GM18907 (cell line): Measurements from ENCODE around the gene TBC1D2.
"Not testable (repeated sequence)": the region's sequence is repeated elsewhere in the genome, so short reads cannot be mapped to it uniquely, and the experiment has no call there.

ENCODE experiments used
- ATAC-seq: cut with Tn5 transposase; IDR thresholded peaks from one replicate; pipeline ENCODE4 v1.9.1; 2021; ENCODE audit warnings: mild to moderate bottlenecking, moderate library complexity; ENCODE audit not compliant: unreplicated experiment

The TBC1D2 gene

DNA sequence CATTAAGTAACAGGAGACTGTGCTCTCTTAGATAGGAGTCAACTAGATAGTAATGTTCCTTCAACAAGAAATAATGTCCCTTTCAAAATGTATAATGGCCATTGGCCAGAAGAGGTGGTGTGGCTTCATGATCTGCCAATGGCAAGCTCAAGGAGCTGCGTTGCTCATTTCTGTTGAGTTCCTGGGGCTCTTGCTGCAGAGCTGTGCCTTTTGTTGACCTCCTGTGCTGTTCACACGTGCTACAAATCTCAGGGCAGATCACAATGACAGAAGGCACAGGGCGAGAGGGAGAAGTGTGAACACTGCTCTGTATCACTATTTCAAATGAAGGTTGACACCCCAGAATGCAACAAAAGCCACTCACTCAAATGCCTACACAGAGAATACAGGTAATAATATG, 16.0 kb upstream of the TBC1D2 start:
- ATAC-seq, result no peak

DNA sequence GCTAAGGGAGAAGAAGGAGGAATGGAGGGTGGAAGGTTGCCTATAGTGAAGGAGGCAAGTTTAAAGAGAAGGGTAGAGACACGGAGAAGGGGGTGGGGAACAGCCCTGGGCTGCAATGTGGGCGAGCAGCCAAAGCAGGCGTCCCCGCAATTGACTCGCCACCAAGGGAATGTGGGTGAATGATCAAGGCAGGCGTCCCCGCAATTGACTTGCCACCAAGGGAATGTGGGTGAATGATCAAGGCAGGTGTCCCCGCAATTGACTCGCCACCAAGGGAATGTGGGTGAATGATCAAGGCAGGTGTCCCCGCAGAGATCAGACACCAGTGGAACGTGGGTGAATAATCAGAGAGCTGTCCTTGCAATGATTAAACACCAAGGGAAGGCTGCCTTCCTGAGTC, 14.8 kb upstream of the TBC1D2 start:
- not testable (repeated sequence) for ATAC-seq

DNA sequence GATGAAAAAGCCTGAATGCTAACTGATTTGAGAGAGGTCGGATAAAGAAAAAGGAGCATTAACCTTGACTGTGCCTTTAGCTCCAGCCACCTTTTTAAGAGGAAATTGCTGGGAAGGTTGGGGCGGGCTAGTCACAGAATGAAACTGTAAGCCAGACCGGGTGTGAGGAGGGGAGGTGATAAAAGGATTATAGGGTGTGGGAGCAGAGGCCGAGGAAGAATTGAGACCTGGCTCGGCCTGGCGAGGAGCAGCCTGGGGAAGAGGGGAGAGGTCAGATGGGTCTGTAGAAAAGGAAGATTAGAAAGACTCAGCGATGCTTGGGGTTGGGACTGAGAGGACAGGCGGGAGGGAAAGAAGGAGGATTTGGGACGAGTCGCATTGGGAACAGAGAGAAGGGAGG, 14.2 kb upstream of the TBC1D2 start:
- not testable (repeated sequence) for ATAC-seq

DNA sequence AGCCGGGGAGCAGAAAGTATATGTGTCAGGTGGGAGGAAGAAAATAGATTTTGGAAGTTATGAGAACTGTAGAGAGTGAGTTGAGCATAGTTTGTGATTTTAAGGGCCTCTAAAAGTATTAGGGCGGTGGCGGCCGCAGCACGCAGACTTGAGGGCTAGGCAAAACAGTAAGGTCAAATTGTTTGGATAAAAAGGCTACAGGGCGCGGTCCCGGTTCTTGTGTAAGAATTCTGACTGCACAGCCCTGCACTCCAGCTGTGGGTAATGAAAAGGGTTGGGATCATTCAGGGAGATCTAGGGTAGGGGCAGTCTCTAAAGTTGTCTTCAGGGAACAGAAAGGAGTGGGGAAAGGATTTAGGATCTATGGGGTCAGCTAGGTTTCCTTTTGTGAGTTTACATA, 12.1 kb upstream of the TBC1D2 start:
- ATAC-seq, result not testable (repeated sequence)

DNA sequence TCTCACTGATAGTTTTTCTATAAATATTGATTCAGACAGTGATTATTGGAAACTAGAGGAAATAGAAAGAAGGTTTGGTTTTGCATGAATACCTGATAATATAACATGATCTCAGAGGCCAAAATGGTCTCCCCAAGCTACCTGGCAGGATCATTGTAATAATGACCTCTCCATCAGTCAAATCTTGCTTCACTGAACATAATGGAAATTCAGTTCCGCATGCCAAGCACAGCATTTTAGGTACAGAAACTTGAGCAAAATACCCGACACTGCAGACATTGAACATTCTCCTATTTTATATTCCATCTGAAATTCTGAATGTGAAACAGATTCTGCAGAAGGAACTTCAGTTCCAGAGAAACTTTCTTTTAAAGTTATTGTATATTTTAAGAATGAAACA, 9.1 kb upstream of the TBC1D2 start:
- ATAC-seq, result no peak

DNA sequence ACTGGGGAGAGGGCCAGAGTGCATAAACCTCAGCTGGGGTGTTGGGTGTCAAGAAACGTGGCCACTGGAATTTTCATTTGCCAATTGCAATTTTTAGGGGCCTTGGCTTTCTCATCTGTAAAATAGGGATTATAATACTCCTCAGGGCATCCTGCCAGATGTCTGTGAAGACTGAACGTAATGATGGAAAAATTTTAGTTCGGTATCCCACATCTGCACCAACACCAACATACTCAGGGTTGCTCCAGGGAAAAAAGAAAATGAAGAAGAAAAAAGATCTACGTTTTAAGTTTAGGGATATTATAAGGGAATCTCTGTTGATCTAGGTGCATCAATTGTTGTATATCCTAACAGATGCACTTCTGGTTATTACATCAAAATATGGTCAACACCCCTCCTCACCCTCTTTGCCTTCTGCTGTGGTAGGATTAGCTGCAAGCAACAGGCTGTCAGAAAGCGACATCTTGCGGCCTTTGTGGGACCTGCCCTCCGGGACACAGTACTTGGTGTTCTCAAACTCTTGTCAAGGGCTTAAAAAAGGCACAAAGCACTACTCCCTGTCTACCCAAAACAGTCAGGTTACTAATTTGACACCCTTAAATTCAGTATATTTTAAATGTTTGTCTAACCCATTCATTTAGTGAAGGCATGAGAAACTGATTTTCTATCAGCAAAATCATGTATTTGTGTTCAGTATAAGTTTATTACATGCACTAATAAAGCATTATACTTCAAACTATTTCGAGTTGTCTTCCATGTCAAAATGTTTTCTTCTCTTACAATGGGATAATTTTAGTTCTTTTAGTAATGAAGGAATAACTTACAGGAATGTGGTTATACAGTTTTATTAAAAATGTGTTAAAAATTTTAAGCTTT, 8.3 kb upstream of the TBC1D2 start:
- ATAC-seq, result peak; percentile 82

DNA sequence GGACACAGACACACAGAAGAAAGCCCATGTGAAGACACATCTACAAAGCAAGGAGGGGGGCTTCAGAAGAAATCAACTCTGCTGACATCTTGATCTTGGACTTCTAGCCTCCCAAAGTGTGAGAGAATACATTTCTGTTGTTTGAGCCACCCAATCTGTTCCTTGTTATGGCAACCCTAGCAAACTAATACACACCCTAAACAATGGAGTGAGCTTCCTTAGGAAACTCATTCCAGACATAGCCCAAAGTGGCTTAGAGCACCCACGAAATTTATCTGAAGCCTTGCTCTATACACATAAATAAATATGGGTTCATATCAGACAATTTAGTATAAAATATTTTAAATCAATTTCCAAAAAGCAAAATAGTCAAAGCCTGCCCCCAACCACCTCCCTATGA, 7.6 kb upstream of the TBC1D2 start:
- ATAC-seq, result no peak

DNA sequence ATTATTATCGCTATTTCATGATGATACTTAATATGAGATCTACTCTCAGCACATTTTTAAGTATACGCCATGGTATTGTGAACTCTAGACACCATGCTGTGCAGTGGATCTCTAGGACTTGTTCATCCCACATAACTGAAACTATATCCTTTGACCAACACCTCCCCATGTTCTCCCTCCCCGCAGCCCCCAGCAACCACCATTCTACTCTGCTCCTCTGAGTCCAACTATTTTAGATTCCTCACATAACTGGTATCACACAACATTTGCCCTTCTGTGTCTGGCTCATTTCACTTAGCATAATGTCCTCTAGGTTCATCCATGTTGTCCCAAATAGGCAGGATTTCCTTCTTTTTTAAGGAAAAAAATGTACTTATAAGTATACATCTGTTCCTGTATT, 6.6 kb upstream of the TBC1D2 start:
- no peak for ATAC-seq

DNA sequence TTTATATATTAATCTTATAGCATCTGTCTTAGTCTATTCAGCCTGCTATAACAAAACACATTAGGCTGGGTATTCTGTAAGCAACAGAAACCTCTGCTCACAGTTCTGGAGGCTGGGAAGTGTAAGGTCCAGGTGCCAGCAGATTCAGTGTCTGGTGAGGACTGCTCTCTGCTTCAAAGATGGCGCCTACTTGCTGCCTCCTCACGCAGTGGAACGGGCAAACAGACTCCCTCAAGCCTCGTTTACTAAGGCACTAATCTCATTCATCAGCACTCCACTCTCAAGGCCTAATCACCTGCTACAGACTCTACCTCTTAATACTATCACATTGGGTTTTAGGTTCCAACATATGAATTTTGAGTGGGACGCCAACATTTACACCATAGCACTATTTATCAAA, 5.2 kb upstream of the TBC1D2 start:
- ATAC-seq, result no peak

DNA sequence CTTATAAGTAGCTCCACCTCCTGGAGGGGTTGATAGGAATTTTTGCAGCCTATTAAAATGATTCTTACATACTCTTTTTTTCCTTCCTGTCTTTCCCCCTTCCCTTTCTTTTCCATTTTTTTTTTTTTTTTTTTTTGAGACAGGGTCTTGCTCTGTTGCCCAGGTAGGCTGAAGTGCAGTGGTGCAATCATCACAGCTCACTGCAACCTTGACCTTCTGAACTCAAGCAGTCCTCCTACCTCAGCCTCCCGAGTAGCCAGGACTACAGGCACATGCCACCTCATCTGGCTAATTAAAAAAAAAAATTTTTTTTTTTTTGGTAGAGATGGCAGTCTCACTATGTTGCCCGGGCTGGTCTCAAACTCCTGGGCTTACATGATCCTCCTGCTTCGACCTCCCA, 4.3 kb upstream of the TBC1D2 start:
- no peak for ATAC-seq

DNA sequence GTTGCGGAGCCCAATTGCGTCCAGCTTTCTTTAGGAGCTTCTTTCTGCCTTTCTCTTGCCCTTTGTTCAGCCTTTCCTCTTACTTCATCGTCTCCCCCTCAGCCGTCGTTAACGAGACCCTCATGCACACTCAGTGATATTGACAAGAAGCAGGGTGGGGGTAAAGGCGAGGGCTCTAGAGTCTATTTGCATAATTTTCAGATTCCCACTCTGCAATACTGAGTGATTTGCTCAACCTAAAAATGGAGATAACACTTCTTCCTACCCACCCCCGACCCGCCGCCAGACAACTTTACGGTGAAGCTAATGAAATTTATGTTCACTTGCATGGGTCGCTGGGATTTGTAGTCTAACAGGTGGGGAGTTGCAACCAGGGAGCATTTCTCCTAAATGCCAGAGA, 1.3 kb upstream of the TBC1D2 start:
- ATAC-seq, result no peak

DNA sequence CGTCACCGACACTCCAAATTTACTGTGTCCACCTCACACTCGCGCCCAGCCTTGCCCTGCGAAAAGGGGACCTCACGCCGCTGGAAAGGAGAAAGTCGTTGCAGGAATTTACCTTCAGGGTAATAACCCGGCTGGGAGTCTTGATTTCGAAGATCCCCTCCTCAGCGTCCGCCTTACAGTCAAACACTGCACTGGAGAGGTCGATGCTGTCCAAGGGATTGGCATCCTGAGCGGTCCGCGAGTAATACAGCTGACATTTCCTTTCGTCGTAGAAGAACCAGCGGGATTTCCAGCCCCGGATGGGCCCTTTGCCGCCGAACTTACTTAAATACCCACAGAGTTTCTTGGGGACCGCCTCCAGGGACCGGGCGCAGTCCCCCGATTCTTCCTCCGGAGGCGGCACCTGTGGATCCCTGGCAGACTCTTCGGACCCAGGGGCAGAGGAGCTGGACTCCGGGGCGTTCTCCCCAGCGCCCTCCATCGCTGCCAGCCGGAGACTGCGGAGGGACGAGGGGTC, 330 bp downstream of the TBC1D2 start:
- peak; percentile 14 for ATAC-seq

DNA sequence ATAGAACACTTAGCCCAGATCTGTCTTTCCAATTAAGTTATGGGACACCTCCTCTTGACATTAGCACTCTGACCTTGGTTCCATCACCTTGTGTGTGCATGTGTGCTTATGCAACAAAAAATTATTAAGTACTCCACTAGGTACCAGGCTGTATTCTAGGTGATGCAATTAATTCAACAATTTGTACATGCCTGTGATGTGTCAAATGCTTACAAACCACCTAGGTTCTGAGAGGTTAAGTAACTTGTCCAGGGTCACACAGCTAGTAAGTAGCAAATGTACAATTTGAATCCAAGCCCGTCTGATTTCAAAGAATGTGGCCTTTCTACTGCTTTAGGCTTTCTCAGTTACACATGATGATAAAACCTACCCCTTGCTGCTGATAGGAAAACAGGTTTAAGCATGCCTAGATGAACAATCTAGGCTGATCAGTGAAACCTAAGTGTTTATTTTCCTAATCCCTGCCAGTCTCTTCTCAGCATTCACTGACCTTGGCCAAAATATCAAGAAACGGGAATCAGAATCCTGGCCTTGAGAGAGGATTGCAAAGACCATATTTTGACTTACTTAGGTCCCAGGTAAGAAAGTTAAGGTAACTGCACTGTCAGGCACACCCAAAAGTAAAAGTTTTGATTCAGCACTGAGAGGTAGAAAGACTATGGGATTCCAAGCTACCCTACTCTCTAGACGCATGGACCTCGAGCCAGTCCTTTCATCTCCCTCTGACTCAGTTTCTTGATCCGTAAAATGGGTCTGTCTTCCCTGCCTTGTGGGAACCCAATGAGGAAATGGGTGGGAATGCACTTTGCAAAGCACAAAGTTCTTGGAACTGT, 1.0 kb downstream of the TBC1D2 start:
- no peak for ATAC-seq

DNA sequence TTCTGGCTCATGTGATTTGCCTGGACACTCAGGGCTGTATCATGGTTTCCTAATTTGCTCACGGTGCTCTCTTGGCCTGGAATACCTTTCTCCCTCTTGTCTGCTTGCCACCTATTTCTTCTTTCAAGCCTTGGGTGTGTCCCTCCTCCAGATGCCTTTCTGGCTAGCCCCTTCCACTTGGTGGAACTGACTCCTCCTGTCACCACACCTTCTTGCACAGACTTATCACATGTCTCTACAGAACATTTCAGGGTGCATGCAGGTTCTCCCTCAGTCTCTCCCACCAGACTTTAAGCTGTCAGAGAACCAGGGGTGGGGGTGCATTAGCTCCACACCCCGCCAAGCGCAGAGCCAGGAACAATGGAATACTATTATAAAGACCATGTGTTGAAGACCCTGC, 1.9 kb downstream of the TBC1D2 start:
- no peak for ATAC-seq

DNA sequence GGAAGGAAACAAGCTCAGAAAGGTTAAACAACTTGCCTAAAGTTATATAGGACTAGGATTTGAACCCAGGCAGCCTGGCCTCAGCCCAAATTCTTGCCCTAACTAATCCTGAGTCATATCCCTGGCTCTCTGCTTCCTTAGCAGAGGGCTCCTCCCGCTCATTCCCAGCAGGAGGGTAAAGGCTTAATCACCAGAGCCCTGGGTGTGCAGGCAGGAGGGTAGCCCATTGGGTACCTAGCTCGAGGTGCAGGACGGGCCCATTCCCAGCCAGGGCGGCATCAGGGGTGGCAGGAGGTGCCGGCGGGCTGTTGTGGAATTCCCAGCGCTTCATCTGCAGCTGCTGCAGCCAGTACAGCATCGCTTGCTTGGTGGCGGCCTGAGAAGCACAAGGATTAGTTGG, 3.9 kb downstream of the TBC1D2 start:
- ATAC-seq, result no peak

DNA sequence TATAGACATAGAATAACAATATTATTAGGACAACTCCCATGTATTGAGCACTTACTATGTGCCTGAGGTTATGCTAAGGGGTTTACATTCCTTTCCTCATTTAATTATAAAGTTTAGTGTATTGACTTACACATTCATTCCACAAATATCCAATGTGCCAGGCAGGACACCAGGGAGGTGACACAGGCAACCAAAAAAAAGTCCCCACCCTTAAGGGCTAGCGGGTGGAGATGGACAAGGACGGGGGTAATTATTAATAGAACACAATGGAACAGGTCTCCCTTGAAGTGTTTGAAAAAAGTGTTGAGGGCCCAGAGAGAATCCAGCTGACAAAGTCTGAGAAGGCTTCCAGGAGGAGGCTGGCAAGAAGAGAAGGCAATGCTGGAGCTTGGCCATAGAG, 5.7 kb downstream of the TBC1D2 start:
- no peak for ATAC-seq

DNA sequence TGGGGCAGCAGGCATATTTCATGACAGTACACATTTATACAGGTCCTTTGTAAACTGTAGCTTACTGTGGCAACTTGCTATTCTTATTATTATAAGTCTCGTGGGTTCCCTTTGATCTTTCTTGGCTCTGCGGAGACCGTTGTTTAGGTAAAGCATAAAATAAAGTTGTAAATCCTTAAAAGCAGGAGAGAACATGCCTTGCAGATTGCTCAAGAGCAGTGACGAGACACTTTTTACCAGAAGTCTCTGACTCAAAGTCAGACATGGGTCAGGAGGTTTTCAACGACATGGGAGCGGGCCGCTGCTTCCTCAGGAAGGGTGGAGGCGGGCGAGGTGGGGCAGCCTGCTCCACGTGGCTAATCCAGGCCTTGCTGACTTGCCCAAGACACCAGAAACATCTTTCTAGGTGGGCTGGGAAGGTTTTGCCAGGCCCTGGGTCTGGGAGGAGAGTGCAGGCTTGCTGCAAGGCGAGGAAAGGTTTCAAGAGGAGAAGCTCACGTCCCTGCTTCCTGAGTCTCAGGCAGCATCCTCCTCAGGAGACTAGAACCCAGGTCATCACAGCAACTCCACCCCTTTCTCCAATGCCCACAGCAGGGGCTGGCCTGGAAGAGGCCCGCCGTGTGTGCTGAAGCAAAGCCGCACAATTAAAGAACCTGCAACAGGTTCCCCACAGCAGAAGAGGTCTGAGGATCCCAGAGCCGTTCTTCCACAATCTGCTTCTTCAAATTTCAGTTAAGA, 6.5 kb downstream of the TBC1D2 start:
- no peak for ATAC-seq

DNA sequence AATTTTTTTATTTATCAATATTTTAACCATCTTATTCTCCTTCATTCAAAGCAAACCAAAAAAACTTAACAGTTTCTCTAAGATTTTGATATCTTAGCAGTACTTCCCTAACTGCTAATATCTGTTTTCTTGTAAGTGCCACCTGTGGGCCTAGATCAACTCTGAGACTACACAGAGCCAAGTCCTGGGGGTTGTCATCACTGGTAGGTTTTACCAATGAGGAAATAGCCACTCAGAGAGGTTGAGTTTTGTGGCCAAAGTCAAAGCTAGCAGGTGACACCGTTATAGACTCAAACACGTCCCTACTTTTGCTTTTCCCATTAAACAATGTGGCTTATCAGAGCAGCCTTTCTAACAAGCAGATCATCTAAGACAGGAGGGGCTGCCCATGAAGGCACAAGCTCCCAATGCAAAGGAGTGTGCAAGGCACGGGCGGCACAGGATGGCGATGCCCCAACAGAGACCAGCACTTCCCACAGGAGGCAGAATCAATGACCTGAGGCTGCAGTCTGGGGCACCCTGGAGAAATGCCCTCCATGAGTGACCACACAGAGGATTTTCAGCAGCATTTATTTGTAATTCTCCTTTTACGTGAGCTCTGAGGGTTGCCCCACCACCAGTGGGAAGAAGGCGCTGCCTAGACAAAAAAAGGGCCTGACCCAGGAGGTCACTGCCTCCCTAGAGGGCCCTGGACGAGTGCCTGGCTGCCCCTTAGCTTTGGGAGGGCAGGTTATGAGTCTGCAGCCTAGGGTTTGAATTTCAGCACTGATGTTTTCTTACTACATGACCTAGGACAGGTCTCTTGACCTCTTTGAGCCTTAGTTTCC, 7.4 kb downstream of the TBC1D2 start:
- no peak for ATAC-seq

DNA sequence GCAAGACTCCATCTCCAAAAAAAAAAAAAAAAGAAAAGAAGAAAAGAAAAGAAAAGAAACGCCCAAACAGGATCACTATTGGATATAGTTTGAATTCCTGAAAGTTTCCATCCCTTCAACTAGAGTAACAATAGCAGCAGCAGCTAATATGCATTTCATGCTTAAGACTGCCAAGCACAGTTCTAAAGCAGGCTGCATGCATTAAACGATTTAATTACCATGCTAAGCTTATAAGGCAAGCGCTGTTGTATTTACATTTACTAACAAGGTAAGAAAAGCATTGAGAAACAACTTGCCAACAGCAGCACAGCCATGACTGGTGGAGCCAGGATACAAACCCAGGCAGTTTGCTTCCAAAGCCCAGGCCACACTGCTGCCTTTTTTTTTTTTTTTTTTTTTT, 13.0 kb downstream of the TBC1D2 start:
- ATAC-seq, result no peak
